ENCODE data around the gene PAWR. TPM values are rescaled to one million over a fixed set of nuclear protein-coding genes. Genes with fewer than 3 reads are reported as not detected.
"Not testable (repeated sequence)": the region's sequence is repeated elsewhere in the genome, so short reads cannot be mapped to it uniquely, and the experiment has no call there.

The PAWR gene
- polyA plus RNA-seq, 3 donors: 65.8 to 74.2 (median 73.2) TPM

DNA sequence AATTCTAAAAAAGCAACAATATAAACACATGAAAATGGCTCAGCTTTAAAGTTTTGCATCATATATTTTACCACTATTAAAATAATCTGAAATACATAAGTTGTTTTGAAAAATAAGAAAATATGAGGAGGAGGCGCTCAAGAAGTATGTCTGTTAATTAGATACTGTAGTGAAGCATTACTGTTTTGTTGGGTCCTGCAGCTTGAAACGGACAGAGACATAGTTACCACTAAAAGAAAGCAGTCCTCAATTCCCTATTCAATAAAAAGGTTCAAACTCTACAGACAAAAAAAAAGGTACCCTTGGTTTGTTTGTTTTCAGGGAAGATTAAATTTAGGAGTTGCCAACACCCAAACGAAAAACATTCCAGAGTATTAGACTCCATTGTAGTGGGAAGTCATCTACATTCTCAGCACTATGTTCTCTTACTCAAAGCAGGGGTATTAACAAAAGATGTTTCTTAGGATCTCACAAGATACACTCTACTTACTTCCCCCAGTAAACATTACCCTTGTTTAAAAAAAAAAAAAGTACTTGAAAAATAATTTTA, 3.0 kb downstream of the PAWR start:
- DNase-seq (ENCODE audit: low read depth in 3 of 3, low spot score in 2 of 3): no peak

DNA sequence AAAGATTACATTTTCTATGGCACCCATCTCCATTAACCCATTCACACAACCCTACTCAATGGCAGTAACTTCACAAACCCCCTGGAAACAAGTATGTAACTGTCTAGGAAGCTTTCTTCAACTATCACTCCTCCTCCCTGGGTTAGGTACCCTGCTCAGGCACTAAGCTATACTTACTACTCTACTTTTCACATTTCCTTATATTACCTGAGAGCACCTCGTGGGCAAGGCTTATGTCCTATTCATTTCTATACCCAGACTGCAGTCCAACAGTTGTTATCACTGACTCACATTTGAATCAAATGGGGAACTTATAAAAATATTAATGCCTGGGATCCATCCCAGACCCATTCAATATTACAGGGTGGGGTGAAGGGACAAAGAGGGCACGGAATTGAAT, 4.6 kb downstream of the PAWR start:
- no peak for DNase-seq (ENCODE audit: low read depth in 3 of 3, low spot score in 2 of 3)

DNA sequence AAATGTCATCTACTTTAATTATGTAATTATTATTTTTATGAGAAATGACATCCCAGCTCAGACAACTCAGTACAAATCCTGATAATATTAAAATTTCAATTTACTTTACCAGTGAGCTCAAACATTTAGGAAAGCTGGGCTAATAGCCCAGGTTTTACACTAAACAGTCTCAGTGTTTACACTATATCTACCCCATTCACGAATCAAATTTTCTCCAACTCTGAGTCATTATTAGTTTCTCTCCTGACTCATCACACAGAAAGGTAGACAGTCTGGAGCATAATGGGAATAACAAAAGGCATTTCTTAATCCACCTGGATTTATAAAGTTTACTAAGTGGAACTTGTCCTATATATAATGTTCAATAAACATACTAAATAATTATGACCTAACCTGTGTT, 5.7 kb downstream of the PAWR start:
- no peak for DNase-seq (ENCODE audit: low read depth in 3 of 3, low spot score in 2 of 3)

DNA sequence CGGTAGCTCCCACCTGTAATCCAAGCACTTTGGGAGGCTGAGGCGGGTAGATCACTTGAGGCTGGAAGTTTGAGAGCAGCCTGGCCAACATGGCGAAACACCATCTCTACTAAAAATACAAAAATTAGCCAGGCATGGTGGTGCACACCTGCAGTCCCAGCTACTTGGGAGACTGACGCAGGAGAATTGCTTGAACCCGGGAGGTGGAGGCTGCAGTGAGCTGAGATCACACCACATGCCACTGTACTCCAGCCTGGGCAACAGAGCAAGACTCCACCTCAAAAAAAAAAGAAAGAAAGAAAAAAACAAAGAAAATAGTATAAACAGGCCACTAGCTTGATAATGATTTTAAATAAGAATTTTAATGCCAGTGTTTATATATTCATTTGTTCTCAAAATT, 6.4 kb downstream of the PAWR start:
- not testable (repeated sequence) for DNase-seq (ENCODE audit: low read depth in 3 of 3, low spot score in 2 of 3)

DNA sequence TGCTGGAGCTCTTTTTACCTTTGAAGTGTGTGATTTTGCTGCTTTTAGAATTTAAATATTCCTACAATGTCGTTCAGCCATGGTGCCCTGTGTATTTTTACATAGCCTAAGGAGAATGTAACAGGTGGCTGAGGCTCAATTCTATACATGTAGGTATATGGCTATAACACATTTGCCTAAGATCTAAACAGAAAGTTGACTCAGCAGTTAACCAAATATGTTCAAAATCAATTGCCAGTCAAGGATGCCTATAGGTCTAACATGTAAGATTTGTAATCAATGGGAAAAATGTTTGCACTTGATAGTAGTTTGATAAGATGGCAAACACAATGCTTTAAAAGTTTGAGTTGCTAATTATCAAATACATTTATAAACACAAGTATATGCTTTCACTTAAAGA, 8.2 kb downstream of the PAWR start:
- DNase-seq (ENCODE audit: low read depth in 3 of 3, low spot score in 2 of 3): no peak

DNA sequence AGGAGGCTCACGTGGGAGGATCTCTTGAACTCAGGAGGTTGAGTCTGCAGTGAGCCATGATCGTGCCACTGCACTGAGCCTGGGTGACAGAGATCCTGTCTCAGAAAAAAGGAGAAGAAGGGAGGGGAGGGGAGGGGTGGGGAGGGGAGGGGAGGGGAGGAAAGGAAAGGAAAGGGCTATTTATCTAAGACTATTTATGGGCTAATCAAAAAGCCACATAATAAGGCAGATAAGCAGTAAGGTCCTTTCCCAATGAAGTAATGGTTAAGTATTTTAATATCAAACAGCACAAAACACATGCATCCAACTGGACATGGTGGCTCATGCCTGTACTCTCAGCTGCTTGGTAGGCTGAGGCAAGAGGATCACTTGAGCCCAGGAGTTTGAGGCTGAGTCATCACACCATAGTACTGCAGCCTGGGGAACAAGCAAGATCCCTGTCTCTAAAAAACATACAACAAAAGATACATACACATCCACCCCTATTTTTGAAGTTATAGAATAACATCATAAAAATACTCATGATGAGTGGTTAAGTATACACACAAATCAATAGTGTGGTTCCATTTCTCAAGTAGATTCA, 9.7 kb downstream of the PAWR start:
- DNase-seq (ENCODE audit: low read depth in 3 of 3, low spot score in 2 of 3): no peak

DNA sequence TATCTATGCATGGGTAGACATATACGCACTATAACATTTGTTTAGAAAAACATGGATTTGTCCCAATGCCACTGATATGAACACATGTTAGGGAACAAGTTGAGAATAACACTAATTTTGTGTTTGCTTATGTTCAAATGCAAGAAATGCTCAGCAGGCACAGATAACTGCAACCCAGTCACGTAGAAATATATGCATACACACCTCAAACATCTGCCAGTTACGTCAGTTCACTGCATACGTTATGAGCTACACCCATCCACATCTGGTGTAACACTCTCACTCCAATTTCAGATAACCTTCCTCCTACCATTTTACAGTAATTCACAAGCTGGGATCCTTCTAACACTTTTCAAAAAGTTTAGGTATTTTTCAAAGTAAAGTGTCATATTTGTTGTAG, 10.7 kb downstream of the PAWR start:
- DNase-seq (ENCODE audit: low read depth in 3 of 3, low spot score in 2 of 3): no peak

DNA sequence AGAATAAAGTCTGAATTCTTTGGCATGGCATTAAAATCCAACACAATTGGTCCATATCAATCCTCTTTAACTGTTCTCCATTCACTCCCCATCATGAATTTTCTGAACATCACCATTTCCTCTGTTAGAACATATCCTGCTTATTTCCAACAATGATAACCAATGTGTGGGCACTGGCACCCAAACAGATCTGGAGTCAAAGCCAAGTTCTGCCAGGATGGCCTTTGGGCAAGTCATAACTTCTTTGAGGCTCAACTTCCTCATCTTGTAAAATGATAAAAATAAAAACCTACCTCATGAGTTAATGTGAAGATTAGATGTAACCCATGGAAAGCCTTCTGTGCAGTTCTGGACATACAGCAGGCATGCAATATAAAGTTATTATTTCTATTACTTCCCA, 12.5 kb downstream of the PAWR start:
- DNase-seq (ENCODE audit: low read depth in 3 of 3, low spot score in 2 of 3): no peak

DNA sequence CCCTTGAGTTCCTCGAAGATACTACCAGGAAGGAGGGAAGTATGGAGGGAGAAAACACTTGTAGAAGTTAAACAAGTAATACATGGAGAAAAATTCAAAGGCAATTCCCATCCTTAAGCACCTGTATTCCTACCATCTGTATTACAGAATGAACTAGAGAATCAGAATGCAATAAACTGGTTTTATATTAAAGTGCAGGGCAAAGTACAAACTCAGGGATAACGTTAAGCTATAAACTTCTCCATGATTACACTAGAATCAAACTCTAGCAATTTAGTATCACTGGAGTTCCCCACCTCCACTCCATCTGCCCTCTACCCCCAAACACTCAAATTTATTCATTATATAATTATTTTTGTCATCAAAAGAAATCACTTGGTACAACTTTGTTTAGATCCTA, 13.1 kb downstream of the PAWR start:
- no peak for DNase-seq (ENCODE audit: low read depth in 3 of 3, low spot score in 2 of 3)

DNA sequence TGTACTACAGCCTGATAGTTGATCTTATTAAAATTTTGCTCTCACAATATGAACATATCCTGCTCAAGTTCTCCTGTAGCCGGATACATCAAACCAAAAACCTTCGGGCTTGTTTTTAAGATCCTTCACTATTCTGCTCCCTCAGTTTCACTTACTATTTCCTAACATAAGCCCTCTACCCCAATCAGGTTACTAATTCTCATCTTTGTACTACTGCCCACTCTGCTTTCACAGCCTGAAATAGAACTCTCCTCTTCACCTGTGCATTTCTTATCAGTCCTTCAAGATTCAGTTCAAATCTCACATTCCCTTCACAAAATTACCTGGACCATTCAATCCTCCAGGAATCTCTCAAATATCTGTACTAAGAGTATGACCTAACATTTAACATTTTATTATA, 14.2 kb downstream of the PAWR start:
- DNase-seq (ENCODE audit: low read depth in 3 of 3, low spot score in 2 of 3): no peak

DNA sequence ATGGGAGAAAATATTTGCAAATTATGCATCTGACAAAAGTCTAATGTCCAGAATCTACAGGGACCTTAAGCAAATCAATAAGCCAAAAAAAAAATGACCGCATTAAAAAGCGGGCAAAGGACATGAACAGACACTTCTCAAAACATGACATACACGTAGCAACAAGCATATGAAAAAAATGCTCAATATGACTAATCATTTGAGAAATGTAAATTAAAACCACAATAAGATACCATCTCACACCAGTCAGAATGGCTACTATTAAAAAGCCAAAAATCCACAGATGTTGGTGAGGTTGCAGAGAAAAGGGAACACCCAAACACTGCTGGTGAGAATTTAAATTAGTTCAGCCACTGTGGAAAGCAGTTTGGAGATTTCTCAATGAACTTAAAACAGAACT, 16.1 kb downstream of the PAWR start:
- DNase-seq (ENCODE audit: low read depth in 3 of 3, low spot score in 2 of 3): no peak

DNA sequence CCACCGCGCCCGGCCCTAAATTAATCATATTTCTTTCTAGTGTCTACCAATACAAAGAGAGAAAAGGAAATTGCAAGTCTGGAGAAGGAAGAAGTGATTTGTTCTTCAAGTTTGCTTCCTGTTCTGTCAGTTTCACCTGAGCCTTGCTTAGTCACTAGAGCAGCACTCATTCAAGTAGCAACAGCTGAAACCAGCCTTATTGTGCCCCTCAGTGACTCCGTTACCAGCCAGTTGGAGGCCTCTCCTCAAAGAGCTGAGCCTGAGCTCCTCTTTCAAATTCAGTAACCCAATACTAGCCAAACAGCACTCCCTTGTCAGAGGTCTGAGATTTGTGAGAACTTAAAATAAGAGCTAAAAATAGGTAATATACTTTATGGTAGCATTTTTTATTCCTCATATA, 17.4 kb downstream of the PAWR start:
- DNase-seq (ENCODE audit: low read depth in 3 of 3, low spot score in 2 of 3): no peak

DNA sequence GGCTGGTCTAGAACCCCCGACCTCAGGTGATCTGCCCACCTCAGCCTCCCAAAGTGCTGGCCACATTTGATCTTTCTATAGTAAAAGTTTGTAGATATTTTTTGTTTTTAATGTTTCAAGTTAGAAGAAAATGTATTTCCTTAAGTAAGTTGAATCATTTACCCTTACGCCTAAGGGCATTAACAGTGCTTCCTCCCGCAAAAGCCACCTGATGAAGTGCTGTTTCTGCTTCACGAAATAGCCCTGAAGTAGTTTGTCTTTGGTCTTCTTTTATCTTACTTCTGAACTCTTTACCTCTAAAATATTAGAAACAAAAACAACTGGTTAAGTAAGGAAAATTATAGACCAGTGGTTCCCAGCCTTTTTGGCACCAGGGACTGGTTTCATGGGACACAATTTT, 22.7 kb downstream of the PAWR start:
- DNase-seq (ENCODE audit: low read depth in 3 of 3, low spot score in 2 of 3): no peak

DNA sequence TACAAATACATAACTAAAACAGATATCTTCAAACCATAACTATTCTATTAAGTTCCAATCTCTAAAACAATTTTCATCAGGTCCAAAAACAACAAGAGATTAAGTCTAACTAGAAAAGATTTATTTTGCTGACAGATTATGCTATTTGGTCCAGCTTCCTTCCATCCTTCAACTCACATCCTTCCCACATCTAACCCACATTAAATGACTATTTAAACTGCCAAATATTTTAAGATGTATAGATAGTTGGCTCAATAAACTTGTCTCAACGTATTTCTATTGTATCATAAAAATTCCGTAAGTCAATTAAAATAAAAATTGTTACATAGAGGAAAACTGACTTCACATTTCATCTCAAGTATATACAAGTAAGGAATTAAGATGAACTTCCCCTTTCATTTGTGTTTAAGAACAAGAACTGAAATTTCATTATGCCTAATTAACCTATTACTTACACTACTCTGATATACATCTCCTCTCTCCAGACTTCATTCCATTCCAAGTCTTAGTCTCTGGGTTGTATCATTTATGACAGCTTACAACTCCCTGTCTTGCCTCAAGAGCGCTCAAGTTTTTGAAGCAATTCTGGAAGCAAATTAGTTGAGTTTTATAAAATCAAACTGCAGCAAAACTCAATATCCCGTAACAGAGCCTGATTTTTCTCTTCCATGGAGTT, 25.4 kb downstream of the PAWR start:
- no peak for DNase-seq (ENCODE audit: low read depth in 3 of 3, low spot score in 2 of 3)

DNA sequence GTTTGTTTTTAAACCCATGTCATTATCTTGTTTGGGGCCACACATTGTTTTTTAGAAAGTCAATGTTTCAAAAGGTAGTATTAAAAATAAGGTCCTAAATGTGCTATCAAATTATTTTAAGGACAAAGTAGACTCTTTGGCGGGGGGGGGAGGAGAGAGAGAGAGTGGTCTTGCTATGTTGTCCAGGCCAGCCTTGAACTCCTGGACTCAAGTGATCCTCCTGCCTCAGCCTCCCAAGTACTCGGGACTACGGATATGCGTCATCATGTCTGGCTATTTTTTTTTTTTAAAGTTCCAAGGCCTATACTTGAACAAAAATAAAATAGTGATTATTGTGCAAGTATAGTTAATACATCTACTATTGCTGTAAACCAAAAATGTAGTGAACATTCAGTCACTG, 26.2 kb downstream of the PAWR start:
- DNase-seq (ENCODE audit: low read depth in 3 of 3, low spot score in 2 of 3): no peak

DNA sequence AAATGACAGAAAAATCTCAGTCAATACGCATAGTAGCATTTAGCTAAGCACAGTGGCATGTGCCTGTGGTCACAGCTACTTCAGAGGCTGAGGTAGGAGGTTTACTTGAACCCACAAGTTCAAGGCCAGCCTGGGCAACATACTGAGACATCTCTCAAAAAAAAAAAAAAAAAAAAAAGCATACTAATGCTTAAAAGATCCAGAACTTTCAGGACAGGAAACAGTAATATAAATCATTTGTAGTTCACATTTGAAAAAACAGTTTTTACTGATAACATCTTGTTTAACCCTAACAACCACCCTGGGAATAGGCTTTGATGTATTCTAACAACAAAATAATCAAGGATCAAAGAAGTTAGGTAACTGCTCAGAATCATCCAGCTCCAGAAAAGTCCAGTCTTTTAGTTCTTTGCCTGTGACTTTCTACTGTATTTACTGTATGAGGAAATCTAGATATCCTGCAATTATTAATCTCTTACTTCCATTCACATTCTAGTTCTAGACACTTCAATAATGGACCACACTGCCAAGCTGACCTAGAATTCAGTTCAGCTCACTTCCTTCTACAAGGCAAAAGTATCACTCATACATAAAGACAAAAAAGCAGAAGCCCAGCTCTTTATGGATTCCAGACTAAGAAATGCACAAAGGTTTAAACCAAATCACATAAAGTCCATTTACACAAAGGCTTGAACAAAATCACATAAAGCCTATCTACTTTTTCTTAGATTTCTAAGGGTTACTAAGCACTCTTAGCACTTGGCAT, 28.5 kb downstream of the PAWR start:
- DNase-seq (ENCODE audit: low read depth in 3 of 3, low spot score in 2 of 3): no peak

DNA sequence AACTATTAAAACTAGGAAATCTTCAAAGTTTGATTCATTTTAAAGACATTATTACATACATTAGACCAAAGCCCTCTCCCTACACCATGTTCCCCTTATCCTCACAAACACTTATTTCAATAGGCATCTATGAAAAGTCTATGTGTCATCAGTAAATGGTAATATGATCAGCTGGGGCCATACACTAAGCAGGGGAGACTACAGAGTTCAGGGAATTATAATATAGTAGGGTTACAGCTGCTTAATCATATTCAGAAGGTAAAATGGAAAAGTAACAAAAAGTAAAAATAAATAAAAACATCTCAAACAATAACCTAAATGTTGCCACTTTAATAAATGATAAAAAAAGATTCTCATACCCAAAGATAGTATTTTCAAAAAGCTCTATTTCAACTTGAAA, 29.1 kb downstream of the PAWR start:
- DNase-seq (ENCODE audit: low read depth in 3 of 3, low spot score in 2 of 3): no peak

DNA sequence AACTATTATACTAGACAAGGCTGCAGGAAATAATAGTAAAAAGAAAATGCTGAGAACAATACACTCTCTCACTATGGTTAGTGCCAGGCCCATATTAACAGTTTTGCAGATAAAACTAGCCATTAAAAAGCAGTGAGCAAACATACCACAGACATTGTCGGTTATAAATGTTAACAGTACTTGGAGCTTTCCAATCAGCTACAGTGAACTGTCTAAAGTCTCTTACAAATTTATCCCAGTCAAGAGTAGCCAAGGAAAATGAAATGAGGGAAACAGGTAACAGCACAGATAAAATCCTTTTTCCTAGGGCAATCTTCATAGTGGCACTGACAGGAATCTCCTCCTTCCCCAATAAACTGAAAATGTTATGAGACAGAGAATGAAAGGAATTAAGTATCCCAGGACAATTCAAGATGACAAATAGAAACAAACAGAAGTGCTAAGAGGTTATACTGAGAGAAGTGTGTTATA, 30.8 kb downstream of the PAWR start:
- DNase-seq (ENCODE audit: low read depth in 3 of 3, low spot score in 2 of 3): no peak

DNA sequence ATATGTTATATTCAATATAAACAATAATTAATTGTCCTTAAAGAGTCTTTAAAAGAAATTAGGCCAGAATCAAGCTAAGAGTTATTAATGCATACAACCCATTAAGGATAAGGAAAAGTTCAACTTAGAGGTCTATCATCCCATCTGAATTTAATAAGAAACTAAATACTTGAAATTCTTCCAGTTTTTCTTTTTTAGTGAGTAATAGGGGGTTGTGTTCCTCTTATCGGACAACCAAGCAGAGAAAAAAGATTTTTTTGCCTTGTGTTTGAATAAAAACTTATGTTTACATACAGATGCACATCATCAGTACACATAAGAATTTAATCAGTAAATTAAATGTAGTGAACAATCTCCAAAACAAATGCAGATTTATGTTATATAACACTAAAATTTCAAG, 32.5 kb downstream of the PAWR start:
- DNase-seq (ENCODE audit: low read depth in 3 of 3, low spot score in 2 of 3): no peak

DNA sequence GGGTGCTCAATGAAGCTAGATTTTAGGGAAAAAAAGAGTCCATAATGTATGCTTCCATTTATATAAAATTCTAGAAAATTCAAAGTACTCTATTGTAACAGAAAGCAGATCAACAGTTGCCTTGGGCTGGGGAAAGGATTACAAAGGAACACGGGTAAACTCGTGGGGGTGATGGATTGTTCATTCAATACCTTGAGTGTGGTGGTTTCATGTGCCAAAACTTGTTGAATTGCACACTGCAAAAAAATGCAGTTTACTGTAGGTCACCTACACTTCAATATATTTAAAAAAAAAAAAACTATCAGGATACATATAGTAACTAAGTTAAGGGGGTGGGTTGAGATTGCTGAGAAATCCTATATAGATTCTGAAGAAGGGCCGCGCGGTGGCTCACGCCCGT, 33.6 kb downstream of the PAWR start:
- no peak for DNase-seq (ENCODE audit: low read depth in 3 of 3, low spot score in 2 of 3)

DNA sequence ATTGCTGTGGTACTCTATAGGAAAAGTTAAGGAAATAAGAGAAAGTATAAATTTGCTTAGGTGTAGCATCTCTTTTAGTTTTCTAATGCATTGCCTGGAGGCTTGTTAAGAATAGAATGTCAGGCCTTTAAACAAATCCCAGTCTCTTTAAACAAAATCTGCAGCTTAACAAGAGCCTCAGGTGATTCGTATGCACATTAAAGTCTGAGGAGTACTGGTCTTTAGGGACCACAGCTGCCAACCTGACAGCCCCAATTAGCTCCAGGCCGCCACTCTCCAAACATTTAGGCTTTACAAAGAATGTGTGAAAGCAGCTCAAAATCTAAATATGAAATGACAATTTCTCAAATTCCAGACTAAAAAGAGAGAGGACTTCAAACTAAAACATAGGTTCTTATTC, 35.7 kb downstream of the PAWR start:
- no peak for DNase-seq (ENCODE audit: low read depth in 3 of 3, low spot score in 2 of 3)

DNA sequence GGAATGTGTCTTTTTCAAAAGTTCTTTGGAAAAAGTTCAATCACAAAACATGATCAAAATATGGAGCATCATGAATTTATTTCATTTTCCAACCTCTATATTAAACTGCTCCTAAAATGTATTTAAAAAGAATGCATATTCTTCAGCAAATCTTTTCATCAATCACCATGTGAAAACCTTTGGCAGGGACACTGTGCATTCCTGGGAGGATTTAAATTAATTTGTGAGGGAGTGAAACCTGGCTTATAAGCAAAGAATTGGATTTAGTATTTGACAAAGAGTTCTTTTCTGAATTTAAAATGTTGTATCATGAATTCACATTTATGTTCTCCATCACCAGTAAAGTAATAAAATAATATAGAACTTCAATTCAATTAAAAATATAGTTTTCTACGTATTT, 38.2 kb downstream of the PAWR start:
- DNase-seq (ENCODE audit: low read depth in 3 of 3, low spot score in 2 of 3): no peak

Data from right renal cortex interstitium (tissue), 3 donors.